IMR-90 (cell line): Measurements from ENCODE around the gene TRAPPC10. TPM values are rescaled to one million over a fixed set of nuclear protein-coding genes. Genes with fewer than 3 reads are reported as not detected.

Source experiments
- ATAC-seq: fragments of 200-7000 bp; cut with Tn5 transposase; 2 replicates; pipeline ENCODE4 v1.9.1; 2020; ENCODE audit warnings: low read depth, mild to moderate bottlenecking, moderate library complexity
- BruUV-seq: library from RNA; stranded (reverse); fragments of 400-500 nt; replicated peaks from 2 replicates; lab custom pipeline; 2021; lab: Mats Ljungman, UMichigan
- CTCF ChIA-PET: fragments of 300-600 bp; formaldehyde crosslinking; extraction: SDS; loops from one replicate; lab custom pipeline; 2021; ENCODE audit warnings: antibody characterized with exemption; lab: Yijun Ruan, JAX
- POLR2A ChIA-PET: fragments of 300-600 bp; sonication (Branson Sonifier 250); formaldehyde crosslinking; loops from one replicate; lab custom pipeline; 2022; ENCODE audit warnings: antibody characterized with exemption; ENCODE audit not compliant: unreplicated experiment; lab: Charles Lee
- DNase-seq: peaks from one replicate; pipeline ENCODE4 v3.0.0; 2013
- H2AFZ ChIP-seq: replicated peaks from 2 replicates; pipeline ENCODE3; 2013; ENCODE audit warnings: low read length, mild to moderate bottlenecking; ENCODE audit not compliant: poor library complexity
- H2AK5ac ChIP-seq: 2 replicates; pipeline ENCODE4 v1.6.1; 2013; ENCODE audit warnings: low read depth, low read length, inconsistent platforms
- H2AK9ac ChIP-seq: replicated peaks from 2 replicates; pipeline ENCODE3; 2013; ENCODE audit warnings: mild to moderate bottlenecking, low read depth, low read length, moderate library complexity; ENCODE audit not compliant: poor library complexity
- H2BK120ac ChIP-seq: 2 replicates; pipeline ENCODE4 v1.6.1; 2013; ENCODE audit warnings: low read depth, low read length, inconsistent platforms
- H2BK15ac ChIP-seq: 3 replicates; pipeline ENCODE4 v1.6.1; 2013; ENCODE audit warnings: low read depth, low read length, inconsistent platforms
- H2BK20ac ChIP-seq: 2 replicates; pipeline ENCODE4 v1.6.1; 2013; ENCODE audit warnings: low read depth, mild to moderate bottlenecking, inconsistent platforms, low read length, moderate library complexity
- H2BK5ac ChIP-seq: 2 replicates; pipeline ENCODE4 v1.6.1; 2013; ENCODE audit warnings: mild to moderate bottlenecking, low read depth, low read length, inconsistent platforms; ENCODE audit not compliant: poor library complexity, severe bottlenecking
- H3K14ac ChIP-seq: replicated peaks from 2 replicates; pipeline ENCODE4 v1.6.1; 2013; ENCODE audit warnings: low read depth, low read length, inconsistent platforms
- H3K18ac ChIP-seq: 2 replicates; pipeline ENCODE4 v1.6.1; 2013; ENCODE audit warnings: low read depth, low read length, control low read depth
- H3K23ac ChIP-seq: 2 replicates; pipeline ENCODE4 v1.6.1; 2013; ENCODE audit warnings: low read depth, low read length, inconsistent platforms
- H3K27ac ChIP-seq: 2 replicates; pipeline ENCODE4 v1.5.1; 2013; ENCODE audit warnings: mild to moderate bottlenecking, control low read depth, low read length; ENCODE audit not compliant: insufficient read depth
- H3K27me3 ChIP-seq: 2 replicates; pipeline ENCODE4 v1.6.1; 2013; ENCODE audit warnings: low read length; ENCODE audit not compliant: control insufficient read depth, insufficient read depth
- H3K36me3 ChIP-seq: 2 replicates; pipeline ENCODE4 v1.6.1; 2013; ENCODE audit warnings: low read length, mixed read lengths; ENCODE audit not compliant: control insufficient read depth, insufficient read depth
- H3K4ac ChIP-seq: 2 replicates; pipeline ENCODE4 v1.6.1; 2013; ENCODE audit warnings: low read depth, low read length, inconsistent platforms
- H3K4me1 ChIP-seq: 2 replicates; pipeline ENCODE4 v1.6.1; 2013; ENCODE audit warnings: low read length, mixed read lengths; ENCODE audit not compliant: control insufficient read depth, insufficient read depth
- H3K4me2 ChIP-seq: 2 replicates; pipeline ENCODE4 v1.6.1; 2013; ENCODE audit warnings: low read depth, mild to moderate bottlenecking, control low read depth, low read length, moderate library complexity
- H3K4me3 ChIP-seq: 2 replicates; pipeline ENCODE4 v1.5.1; 2013; ENCODE audit warnings: low read depth, mild to moderate bottlenecking, control low read depth, low read length, moderate library complexity; ENCODE audit not compliant: insufficient read depth
- H3K56ac ChIP-seq: 2 replicates; pipeline ENCODE4 v1.6.1; 2013; ENCODE audit warnings: low read length, inconsistent platforms; ENCODE audit not compliant: insufficient read depth; ENCODE audit errors: extremely low read depth
- H3K79me1 ChIP-seq, 2 experiments: 2 replicates each; pipeline ENCODE4 v1.6.1; 2013; ENCODE audit warnings: low read length in 2 of 2, inconsistent platforms in 1 of 2, low read depth in 1 of 2
- H3K9ac ChIP-seq: 2 replicates; pipeline ENCODE4 v1.6.1; 2013; ENCODE audit warnings: low read depth, low read length, control low read depth
- H3K9me1 ChIP-seq: 2 replicates; pipeline ENCODE4 v1.6.1; 2013; ENCODE audit warnings: low read length, inconsistent platforms; ENCODE audit not compliant: insufficient read depth
- H3K9me3 ChIP-seq: 2 replicates; pipeline ENCODE4 v1.6.1; 2013; ENCODE audit warnings: low read length; ENCODE audit not compliant: control insufficient read depth, insufficient read depth
- H4K20me1 ChIP-seq: 2 replicates; pipeline ENCODE4 v1.6.1; 2013; ENCODE audit warnings: low read length, inconsistent platforms; ENCODE audit not compliant: insufficient read depth
- H4K5ac ChIP-seq: 2 replicates; pipeline ENCODE4 v1.6.1; 2013; ENCODE audit warnings: mild to moderate bottlenecking, low read depth, low read length, control low read depth
- H4K8ac ChIP-seq, 2 experiments: 2 replicates each; pipeline ENCODE4 v1.6.1; 2013; ENCODE audit warnings: low read depth in 2 of 2, low read length in 2 of 2, control low read depth in 1 of 2, inconsistent platforms in 1 of 2
- H4K91ac ChIP-seq: 2 replicates; pipeline ENCODE4 v1.6.1; 2013; ENCODE audit warnings: low read depth, low read length, inconsistent platforms; ENCODE audit not compliant: insufficient read depth
- BHLHE40 ChIP-seq: fragments of 150-350 bp; IDR thresholded peaks from 2 replicates; pipeline ENCODE4 v1.6.1; 2016; ENCODE audit warnings: mild to moderate bottlenecking, low read depth, low read length
- CEBPB ChIP-seq: IDR thresholded peaks from 2 replicates; pipeline ENCODE4 v1.6.1; 2012; ENCODE audit warnings: low read depth, low read length, improper control_type of control experiment
- CHD1 ChIP-seq: IDR thresholded peaks from 2 replicates; pipeline ENCODE4 v1.6.1; 2012; ENCODE audit warnings: low read depth, low read length, improper control_type of control experiment
- ELK1 ChIP-seq: fragments of 150-350 bp; IDR thresholded peaks from 2 replicates; pipeline ENCODE4 v1.6.1; 2016; ENCODE audit warnings: low read depth, mild to moderate bottlenecking, low read length, moderate library complexity, borderline replicate concordance
- FOS ChIP-seq: fragments of 150-350 bp; IDR thresholded peaks from 2 replicates; pipeline ENCODE4 v1.6.1; 2016; ENCODE audit warnings: low read depth, low read length
- MAFK ChIP-seq: IDR thresholded peaks from 2 replicates; pipeline ENCODE4 v1.6.1; 2012; ENCODE audit warnings: low read depth, low read length, improper control_type of control experiment
- MAZ ChIP-seq: IDR thresholded peaks from 2 replicates; pipeline ENCODE4 v1.6.1; 2012; ENCODE audit warnings: low read depth, mild to moderate bottlenecking, low read length, improper control_type of control experiment, moderate library complexity, borderline replicate concordance
- MXI1 ChIP-seq: IDR thresholded peaks from 2 replicates; pipeline ENCODE4 v1.6.1; 2012; ENCODE audit warnings: low read depth, mild to moderate bottlenecking, low read length, moderate library complexity, borderline replicate concordance
- NFE2L2 ChIP-seq: fragments of 150-350 bp; IDR thresholded peaks from 2 replicates; pipeline ENCODE4 v1.6.1; 2016; ENCODE audit warnings: low read depth, mild to moderate bottlenecking, low read length
- POLR2A ChIP-seq: IDR thresholded peaks from 2 replicates; pipeline ENCODE4 v1.6.1; 2012; ENCODE audit warnings: mild to moderate bottlenecking, low read depth, low read length
- RAD21 ChIP-seq: IDR thresholded peaks from 2 replicates; pipeline ENCODE4 v1.6.1; 2012; ENCODE audit warnings: low read length, improper control_type of control experiment
- RCOR1 ChIP-seq: IDR thresholded peaks from 2 replicates; pipeline ENCODE4 v1.6.1; 2012; ENCODE audit warnings: mild to moderate bottlenecking, low read length, improper control_type of control experiment; ENCODE audit not compliant: insufficient replicate concordance
- RFX5 ChIP-seq: IDR thresholded peaks from 2 replicates; pipeline ENCODE4 v1.8.0; 2012; ENCODE audit warnings: low read depth, mild to moderate bottlenecking, low read length, moderate library complexity
- SMC3 ChIP-seq: fragments of 150-350 bp; IDR thresholded peaks from 2 replicates; pipeline ENCODE4 v1.6.1; 2016; ENCODE audit warnings: low read depth, mild to moderate bottlenecking, antibody characterized with exemption, low read length, moderate library complexity
- WGBS, 2 experiments: methylation state at CpG; one replicate each; pipeline versions ENCODE4 v1.1.5 to v1.1.7; 2013; ENCODE audit warnings: missing lambda C conversion rate in 2 of 2; ENCODE audit not compliant: insufficient read length in 1 of 2; ENCODE audit errors: extremely low coverage in 2 of 2; 5-methylcytosine and 5-hydroxymethylcytosine counted together
- dilution Hi-C: fragments of 300-500 bp; cut with HindIII; formaldehyde crosslinking; loops from one replicate; pipeline ENCODE4 v1.14.3; 2018; ENCODE audit warnings: low sequenced_read_pairs; ENCODE audit not compliant: unreplicated experiment
- in situ Hi-C: fragments of 300-500 bp; cut with MboI; formaldehyde crosslinking; loops from 3 replicates; pipeline ENCODE4 v1.14.3; 2019; ENCODE audit warnings: low sequenced_read_pairs, inconsistent platforms, mixed read lengths
- intact Hi-C: fragments of 100-400 bp; cut with micrococcal nuclease; formaldehyde crosslinking; loops from 2 replicates; pipeline ENCODE4 v1.10.0; 2022
- polyA plus RNA-seq, 3 experiments: library from polyadenylated mRNA; depleted of rRNA; stranded (reverse); fragments of >200 nt; gene quantifications; 2 replicates each; pipeline ENCODE4 v1.2.3, GENCODE V29; 2012; ENCODE audit warnings: low replicate concordance in 1 of 3
- total RNA-seq: library from RNA; depleted of rRNA; stranded (reverse); fragments of >200 nt; gene quantifications from 2 replicates; pipeline ENCODE4 v1.2.3, GENCODE V29; 2012
- TF ChIP-seq, protein P1 (sequence below): conservative IDR thresholded peaks from 2 replicates; pipeline ENCODE4 v1.5.1; 2012; ENCODE audit warnings: mild to moderate bottlenecking, low read depth, low read length, improper control_type of control experiment
- TF ChIP-seq, protein P2 (sequence below): fragments of 150-350 bp; IDR thresholded peaks from 2 replicates; pipeline ENCODE4 v1.6.1; 2017; ENCODE audit warnings: mild to moderate bottlenecking, antibody characterized with exemption, low read length, low read depth

Gene TRAPPC10
- total and polyA plus RNA-seq, 2 of the 4 experiments (the other 2 are of a cell fraction), result 17.8 to 18.1 TPM

DNA sequence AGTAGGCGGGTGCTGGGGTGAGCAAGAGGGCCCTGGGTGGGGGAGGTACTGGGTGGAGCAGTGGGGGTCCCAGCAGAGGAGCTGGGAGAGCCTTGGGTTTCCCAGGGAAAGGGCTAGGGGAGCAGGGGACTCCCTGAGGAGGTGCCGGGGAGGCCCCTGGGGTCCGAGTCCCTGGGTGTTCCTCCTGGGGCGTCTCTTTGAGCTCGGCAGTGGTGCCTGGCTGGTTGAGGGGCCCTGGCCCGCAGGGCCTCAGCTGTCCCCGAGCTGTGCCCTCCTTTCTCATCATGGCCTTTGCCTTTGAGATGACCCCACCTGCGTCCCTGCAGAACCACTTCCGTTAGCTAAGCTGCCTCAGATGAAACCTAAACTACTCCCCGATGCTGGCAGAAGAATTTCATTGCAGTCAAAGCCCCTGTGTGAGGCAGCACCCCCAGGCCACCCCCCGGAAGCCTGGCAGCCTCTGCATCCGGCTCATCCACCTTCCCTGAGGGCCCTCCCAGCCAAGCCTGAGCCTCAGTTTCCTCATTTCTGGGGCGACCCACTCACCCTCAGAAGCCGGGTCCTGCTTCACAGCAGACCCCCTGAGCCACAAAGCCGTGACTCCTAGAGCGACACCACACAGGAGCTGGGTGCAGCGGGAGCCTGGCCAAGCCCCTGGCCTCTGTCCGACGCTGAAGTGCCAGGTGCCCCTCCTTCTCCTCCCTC, 43.5 kb upstream of the TRAPPC10 start:
- Histone ChIP-seq H2AK5ac (no peak overlapping the region), H3K4me1 (no peaks in the 10 kb centered on the region), H3K4me2 (no peak overlapping the region), H2BK20ac (no peak overlapping the region), H2BK5ac (no peak overlapping the region), H3K4ac (no peak overlapping the region), H4K5ac (no peak overlapping the region), H3K9ac (no peak overlapping the region), H2AK9ac (no peak overlapping the region), H2BK15ac (no peak overlapping the region), H2BK120ac (no peak overlapping the region), H3K56ac (no peak overlapping the region), H3K4me3 (no peak overlapping the region), H3K9me3 (no peaks in the 10 kb centered on the region), H4K20me1 (peaks cover 8% of the 10 kb centered on the region; the same call in 1 of the 2 replicates), H3K36me3 (peaks cover 34% of the 10 kb centered on the region), H3K27ac (no peak overlapping the region), H4K8ac (no peak overlapping the region), H4K91ac (no peak overlapping the region), H3K23ac (no peak overlapping the region), H3K27me3 (no peaks in the 10 kb centered on the region), H3K79me1 (peaks cover 0 to 3% of the 10 kb centered on the region in 2 experiments; a peak in 2 of 4 replicates), H2AFZ (no peak overlapping the region), H3K18ac (no peak overlapping the region), H3K9me1 (no peaks in the 10 kb centered on the region; the same call in 1 of the 2 replicates), H3K14ac (no peak overlapping the region)
- dilution Hi-C loops, result no loop called here
- no peak for ATAC-seq
- no peak for TF ChIP-seq BHLHE40
- TF ChIP-seq ELK1, result no peak
- no peak for TF ChIP-seq MAZ
- no peak for TF ChIP-seq NFE2L2
- TF ChIP-seq, protein P1, sequence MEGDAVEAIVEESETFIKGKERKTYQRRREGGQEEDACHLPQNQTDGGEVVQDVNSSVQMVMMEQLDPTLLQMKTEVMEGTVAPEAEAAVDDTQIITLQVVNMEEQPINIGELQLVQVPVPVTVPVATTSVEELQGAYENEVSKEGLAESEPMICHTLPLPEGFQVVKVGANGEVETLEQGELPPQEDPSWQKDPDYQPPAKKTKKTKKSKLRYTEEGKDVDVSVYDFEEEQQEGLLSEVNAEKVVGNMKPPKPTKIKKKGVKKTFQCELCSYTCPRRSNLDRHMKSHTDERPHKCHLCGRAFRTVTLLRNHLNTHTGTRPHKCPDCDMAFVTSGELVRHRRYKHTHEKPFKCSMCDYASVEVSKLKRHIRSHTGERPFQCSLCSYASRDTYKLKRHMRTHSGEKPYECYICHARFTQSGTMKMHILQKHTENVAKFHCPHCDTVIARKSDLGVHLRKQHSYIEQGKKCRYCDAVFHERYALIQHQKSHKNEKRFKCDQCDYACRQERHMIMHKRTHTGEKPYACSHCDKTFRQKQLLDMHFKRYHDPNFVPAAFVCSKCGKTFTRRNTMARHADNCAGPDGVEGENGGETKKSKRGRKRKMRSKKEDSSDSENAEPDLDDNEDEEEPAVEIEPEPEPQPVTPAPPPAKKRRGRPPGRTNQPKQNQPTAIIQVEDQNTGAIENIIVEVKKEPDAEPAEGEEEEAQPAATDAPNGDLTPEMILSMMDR, result no peak
- no peak for TF ChIP-seq CHD1
- no peak for TF ChIP-seq MXI1
- no peak for TF ChIP-seq SMC3
- TF ChIP-seq RCOR1, result no peak
- TF ChIP-seq MAFK, result no peak
- no peak for TF ChIP-seq POLR2A
- no peak for TF ChIP-seq RFX5
- no peak for TF ChIP-seq CEBPB
- TF ChIP-seq, protein P2, sequence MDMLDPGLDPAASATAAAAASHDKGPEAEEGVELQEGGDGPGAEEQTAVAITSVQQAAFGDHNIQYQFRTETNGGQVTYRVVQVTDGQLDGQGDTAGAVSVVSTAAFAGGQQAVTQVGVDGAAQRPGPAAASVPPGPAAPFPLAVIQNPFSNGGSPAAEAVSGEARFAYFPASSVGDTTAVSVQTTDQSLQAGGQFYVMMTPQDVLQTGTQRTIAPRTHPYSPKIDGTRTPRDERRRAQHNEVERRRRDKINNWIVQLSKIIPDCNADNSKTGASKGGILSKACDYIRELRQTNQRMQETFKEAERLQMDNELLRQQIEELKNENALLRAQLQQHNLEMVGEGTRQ, result no peak
- no peak for TF ChIP-seq FOS
- no peak for TF ChIP-seq RAD21
- CTCF ChIA-PET, result no interaction called here
- WGBS, 2 experiments, result 92% methylated on average over 10 of the region's 19 CpGs; no CpG with 5 or more reads in 1 of the 2 experiments
- BruUV-seq, result no TSS peak
- in situ Hi-C loops, result no loop called here
- POLR2A ChIA-PET, result no interaction called here
- DNase-seq, result no peak
- intact Hi-C loops, result no loop called here
